GM12878 (cell line): ENCODE measurements around the gene UBR3. TPM values are rescaled to one million over a fixed set of nuclear protein-coding genes. Genes with fewer than 3 reads are reported as not detected.

Experiments used
- CTCF ChIP-seq, 3 experiments: IDR thresholded peaks in 2 of 3; conservative IDR thresholded peaks in 1 of 3; 2 replicates each; pipeline ENCODE4 v1.5.1; 2011; ENCODE audit warnings: low read depth in 3 of 3, low read length in 3 of 3, mild to moderate bottlenecking in 3 of 3, control low read depth in 2 of 3, moderate library complexity in 2 of 3, inconsistent platforms in 1 of 3, mixed read lengths in 1 of 3; ENCODE audit not compliant: control insufficient read depth in 2 of 3, insufficient read depth in 1 of 3; ENCODE audit errors: extremely low read depth in 1 of 3
- KAT2A ChIP-seq: conservative IDR thresholded peaks from 2 replicates; pipeline ENCODE4 v1.6.1; 2011; ENCODE audit warnings: low read depth, low read length; ENCODE audit not compliant: control insufficient read depth
- MAX ChIP-seq: IDR thresholded peaks from 2 replicates; pipeline ENCODE4 v1.6.1; 2012; ENCODE audit warnings: low read depth, low read length, improper control_type of control experiment
- PRDM15 ChIP-seq: fragments of 450-650 bp; formaldehyde crosslinking; IDR thresholded peaks from 2 replicates; pipeline ENCODE4 v1.4.0; 2020; ENCODE audit warnings: mild to moderate bottlenecking, moderate library complexity
- SMAD1 ChIP-seq: fragments of 450-650 bp; IDR thresholded peaks from 2 replicates; pipeline ENCODE4 v1.6.1; 2018; ENCODE audit warnings: mild to moderate bottlenecking, low read depth; ENCODE audit not compliant: partially characterized antibody
- USF2 ChIP-seq: IDR thresholded peaks from 2 replicates; pipeline ENCODE4 v1.6.1; 2011; ENCODE audit warnings: low read depth, low read length, improper control_type of control experiment, borderline replicate concordance
- ZBTB40 ChIP-seq: fragments of 450-650 bp; IDR thresholded peaks from 2 replicates; pipeline ENCODE4 v1.6.1; 2016; ENCODE audit warnings: mild to moderate bottlenecking, moderate library complexity, borderline replicate concordance
- polyA plus RNA-seq, 11 experiments: library from polyadenylated mRNA; depleted of rRNA in 4 of 11; unstranded in 6 of 11; stranded (reverse) in 5 of 11; fragments of >200 nt; fragmentation: Nextera tagmentation in 4 of 11; fragmentation: Illumina TruSeq in 1 of 11; extraction: Ambion mirVana in 4 of 11; extraction: Trizol in 1 of 11; gene quantifications; 1 replicate in 1 of 11; 2 replicates in 10 of 11; pipeline versions ENCODE4 v1.2.1 to v1.2.3, GENCODE V29; 2011 to 2016; ENCODE audit warnings: inconsistent platforms in 2 of 11, missing spikeins in 2 of 11, low read depth in 1 of 11
- total RNA-seq, 4 experiments: library from RNA; depleted of rRNA in 3 of 4; stranded (reverse); fragments of >200 nt in 3 of 4; fragmentation: Illumina TruSeq in 1 of 4; extraction: Trizol in 1 of 4; gene quantifications; 2 replicates each; pipeline versions ENCODE4 v1.2.1 to v1.2.3, GENCODE V29; 2013 to 2021

The UBR3 gene
- total and polyA plus RNA-seq, 10 of the 15 experiments (the other 5 are each of a cell fraction or from before 2014, with no cell fraction given): 3.8 to 22.9 (median 11.2) TPM

GRCh38 chr2:169980001-169980400, 152.7 kb downstream of the UBR3 start (continued):
- TF ChIP-seq PRDM15 (no peak), MAX (no peak), USF2 (no peak), KAT2A (no peak), CTCF (IDR thresholded peaks at IDR 0.05 in 2 of 3, conservative IDR thresholded peaks at IDR 0.05 in 1 of 3; ENCODE audit: control insufficient read depth in 2 of 3, extremely low read depth in 1 of 3, insufficient read depth in 1 of 3, low read depth in 3 of 3, low read length in 3 of 3) (no peak), SMAD1 (no peak), ZBTB40 (no peak)
- TF ChIP-seq, all 136 proteins: peak for 0
